Measurements from ENCODE around the gene CHAT.

- TF ChIP-seq, protein P1, sequence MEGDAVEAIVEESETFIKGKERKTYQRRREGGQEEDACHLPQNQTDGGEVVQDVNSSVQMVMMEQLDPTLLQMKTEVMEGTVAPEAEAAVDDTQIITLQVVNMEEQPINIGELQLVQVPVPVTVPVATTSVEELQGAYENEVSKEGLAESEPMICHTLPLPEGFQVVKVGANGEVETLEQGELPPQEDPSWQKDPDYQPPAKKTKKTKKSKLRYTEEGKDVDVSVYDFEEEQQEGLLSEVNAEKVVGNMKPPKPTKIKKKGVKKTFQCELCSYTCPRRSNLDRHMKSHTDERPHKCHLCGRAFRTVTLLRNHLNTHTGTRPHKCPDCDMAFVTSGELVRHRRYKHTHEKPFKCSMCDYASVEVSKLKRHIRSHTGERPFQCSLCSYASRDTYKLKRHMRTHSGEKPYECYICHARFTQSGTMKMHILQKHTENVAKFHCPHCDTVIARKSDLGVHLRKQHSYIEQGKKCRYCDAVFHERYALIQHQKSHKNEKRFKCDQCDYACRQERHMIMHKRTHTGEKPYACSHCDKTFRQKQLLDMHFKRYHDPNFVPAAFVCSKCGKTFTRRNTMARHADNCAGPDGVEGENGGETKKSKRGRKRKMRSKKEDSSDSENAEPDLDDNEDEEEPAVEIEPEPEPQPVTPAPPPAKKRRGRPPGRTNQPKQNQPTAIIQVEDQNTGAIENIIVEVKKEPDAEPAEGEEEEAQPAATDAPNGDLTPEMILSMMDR (IDR thresholded peaks at IDR 0.05) = no peak
- TF ChIP-seq POLR2A (IDR thresholded peaks at IDR 0.05) = no peak
These were observed 28.4 kb upstream of the CHAT start for GRCh38 chr10:49585387-49585786.

Measured in adrenal gland (tissue), 5 donors.